GM18519 (cell line): ENCODE data around the gene ZFP14.

Experiments used
- ATAC-seq: cut with Tn5 transposase; IDR thresholded peaks from one replicate; pipeline ENCODE4 v1.9.1; 2021; ENCODE audit warnings: mild to moderate bottlenecking, moderate library complexity; ENCODE audit not compliant: unreplicated experiment, low FRiP score

Gene ZFP14

DNA sequence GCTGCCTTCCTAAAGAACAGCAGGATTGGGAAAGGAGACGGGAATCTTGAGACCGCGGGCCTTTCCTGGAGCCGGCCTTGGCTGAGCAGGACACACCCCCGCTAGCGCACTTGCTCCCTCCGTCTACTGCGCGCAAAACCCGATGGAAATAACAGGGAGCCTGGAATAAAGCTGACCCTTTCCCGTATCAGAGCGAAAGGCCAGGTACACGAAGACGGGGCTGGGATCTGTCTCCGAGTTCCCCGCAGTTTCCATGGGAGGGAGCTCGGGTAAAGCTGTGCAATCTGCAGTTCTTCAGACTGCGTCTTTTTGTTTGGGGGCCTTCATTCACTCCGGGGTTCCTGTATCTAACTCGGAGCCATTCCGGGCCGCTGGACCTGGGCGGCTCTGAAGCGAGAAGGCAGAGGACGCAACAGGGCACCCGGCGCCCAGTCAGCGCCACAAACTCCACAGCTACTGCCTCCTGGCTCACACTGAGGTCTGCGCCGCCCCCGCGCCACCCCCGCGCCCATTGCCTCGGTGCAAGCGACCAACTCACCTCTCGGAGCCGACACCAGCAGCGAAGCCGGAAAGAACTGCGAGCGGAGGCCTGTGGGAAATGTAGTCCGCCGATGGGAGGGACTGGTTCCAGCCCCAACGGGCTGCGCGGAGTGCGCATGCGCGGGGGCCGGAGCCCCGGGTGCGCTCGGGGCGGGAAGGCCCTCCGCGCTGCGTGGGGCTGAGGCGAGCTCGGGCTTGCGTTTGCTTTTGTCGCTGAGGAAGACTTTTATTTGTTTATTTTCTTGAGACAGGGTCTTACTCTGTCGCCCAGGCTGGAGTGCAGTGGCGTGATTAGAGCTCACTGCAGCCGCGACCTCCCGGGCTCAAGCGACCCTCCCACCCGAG, at the start of gene ZFP14:
Gene ZFP14 (minus strand): TSS at position 577 of the 885 bp plus-strand sequence. CDS start 11,309 bp downstream, outside the sequence.
- peak; percentile 87 for ATAC-seq

DNA sequence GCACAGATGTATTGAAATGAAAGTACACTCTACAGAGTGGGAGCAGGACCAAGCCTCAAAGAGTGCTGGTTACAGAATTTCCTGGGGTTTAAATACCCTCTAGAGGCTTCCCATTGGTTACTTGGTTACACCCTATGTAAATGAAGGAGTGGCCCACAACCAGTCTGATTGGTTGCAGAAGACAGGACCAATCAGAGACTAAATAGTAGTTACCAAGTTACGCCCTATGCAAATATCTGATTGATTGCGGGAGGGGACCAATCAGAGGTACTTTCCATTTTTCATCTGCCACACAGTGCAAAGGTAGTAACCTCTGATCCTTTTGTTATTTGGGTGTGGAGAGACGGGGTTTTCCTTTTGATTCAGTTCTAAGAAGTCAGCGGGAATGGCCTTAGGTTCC, 44.9 kb upstream of the ZFP14 start:
- ATAC-seq: no peak

DNA sequence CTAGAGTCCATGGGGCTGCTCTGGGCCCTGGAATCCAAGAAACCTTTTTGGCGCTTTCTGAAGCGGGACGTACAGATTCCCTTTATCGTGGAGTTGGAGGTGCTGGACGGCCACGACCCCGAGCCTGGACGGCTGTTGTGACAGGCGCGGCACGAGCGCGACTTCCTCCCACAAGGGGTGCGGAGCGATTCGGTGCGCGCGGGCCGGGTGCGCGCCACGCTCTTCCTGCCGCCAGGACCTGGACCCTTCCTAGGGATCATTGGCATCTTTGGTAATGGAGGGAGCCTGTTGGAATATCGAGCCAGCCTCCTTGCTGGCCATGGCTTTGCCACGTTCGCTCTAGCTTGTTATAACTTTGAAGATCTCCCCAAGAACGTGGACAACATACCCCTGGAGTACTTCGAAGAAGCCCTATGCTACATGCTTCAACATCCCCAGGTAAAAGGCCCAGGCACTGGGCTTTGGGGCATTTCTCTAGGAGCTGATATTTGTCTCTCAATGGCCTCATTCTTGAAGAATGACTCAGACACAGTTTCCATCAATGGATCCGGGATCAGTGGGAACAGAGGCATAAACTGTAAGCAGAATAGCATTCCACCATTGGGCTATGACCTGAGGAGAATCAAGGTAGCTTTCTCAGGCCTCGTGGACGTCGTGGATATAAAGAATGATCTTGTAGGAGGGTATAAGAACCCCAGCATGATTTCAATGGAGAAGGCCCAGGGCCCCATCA, 42.9 kb upstream of the ZFP14 start:
- ATAC-seq: no peak

DNA sequence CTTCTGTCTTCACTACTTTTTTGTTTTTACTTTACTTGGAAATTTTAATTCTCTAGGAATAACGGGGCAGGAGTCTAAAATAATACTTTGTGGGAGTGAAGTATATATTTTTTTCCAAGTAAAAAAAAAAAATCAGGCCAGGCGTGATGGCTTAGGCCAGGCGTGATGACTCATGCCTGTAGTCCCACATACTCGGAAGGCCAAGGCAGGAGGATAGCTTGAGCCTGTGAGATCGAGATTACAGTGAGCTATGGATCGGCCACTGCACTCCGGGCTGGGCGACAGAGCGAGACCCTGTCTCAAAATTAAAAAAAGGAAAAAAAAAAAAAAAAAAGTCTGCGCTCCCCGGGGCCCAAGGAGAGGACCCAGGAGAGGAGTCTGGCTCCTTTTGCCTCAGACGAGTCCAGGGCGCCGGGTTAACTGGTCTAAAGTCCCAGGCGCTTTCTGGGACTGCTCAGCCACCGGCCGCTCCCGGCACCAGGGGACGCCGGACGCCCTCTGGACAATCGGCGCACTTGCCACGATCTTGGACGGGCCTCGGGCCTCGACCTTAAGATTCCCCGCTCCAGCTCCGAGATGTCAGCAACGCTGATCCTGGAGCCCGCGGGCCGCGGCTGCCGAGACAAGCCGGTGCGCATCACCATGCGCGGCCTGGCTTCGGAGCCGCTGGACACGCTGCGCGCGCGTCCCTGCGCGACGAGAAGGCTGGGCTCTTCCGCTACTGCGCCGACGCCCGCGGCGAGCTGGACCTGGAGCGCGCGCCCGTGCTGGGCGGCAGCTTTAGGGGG, 42.2 kb upstream of the ZFP14 start:
- no peak for ATAC-seq

DNA sequence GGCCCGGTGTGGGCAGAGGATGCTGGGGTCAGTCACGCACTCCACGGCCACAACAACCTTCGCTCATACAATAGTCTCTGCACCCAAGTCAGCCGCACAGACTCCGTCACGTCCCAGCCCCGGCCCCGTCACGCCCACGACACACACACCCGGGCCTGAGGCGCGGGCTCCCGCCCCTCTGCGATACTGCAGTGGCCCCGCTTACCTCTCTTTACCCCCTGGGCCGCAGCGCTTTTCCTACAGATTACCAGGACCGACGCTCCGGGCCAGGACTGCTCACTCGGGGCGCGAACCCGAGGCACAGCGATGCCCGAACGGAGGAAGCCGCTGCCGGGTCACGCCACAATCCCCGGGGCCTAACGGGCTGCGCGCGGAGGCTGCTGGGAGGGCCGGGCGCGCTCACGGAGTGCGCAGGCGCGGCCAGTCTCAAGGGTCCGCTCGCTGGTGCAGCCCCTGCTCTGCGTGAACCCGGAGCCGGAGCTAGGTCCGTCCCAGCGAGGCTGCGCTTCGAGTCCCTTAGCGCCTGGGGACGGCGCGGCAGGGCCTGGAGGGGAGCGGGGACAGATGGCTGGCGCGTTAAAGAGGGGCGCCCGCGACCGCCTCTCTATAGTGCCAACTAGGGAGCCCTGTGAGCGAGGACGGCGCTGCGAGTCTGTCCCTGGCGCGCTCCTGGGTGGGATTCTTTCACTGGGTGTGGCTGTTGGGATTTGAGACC, 39.4 kb upstream of the ZFP14 start, which contains the start of gene ZFP82:
Gene ZFP82 (minus strand): TSS at position 358 of the 715 bp plus-strand sequence. CDS start 8,855 bp downstream, outside the sequence.
- peak; percentile 78 for ATAC-seq

DNA sequence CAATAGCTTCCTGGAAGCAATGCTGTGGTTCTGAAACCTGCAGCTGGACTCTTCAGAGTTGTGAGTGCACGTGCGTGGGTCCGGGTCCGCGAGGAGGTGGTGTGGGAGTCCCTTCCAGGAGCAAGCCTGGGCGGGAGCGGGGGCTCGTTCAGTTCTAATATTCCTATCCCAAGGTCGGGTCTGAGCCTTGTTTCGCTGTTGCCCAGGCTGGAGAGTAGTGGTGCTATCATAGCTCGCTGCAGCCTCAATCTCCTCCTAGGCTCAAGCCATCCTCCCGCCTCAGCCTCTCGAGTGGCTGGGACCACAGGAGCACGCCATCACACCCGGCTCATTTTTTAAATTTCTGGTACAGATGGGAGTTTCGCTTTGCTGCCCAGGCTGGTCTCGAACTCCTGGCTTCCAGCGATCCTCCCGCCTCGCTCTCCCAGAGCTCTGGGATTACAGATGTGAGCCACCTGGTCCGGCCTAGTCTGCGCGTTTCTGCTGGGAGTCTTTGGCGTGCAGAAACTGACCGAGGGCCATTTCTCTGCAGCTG, 38.8 kb upstream of the ZFP14 start:
- ATAC-seq: no peak

DNA sequence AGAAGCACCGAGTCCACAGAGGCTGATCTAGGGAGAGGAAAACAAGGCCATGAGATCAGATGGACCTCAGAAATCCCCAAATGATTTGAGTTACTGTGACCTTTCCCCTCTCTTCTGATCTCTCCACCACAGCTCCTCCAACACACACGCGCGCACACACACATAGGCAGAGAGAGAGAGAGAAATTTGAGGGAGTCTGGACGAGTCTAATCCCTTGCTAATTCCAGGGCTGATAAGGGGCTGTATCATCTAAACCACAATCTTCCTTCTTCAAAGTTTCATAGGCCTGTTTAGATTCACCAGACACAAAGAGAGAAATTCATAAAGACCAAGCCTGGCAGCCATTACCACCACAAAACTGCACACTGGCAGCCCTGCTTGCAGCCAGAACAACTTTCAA, 30.8 kb upstream of the ZFP14 start:
- no peak for ATAC-seq

DNA sequence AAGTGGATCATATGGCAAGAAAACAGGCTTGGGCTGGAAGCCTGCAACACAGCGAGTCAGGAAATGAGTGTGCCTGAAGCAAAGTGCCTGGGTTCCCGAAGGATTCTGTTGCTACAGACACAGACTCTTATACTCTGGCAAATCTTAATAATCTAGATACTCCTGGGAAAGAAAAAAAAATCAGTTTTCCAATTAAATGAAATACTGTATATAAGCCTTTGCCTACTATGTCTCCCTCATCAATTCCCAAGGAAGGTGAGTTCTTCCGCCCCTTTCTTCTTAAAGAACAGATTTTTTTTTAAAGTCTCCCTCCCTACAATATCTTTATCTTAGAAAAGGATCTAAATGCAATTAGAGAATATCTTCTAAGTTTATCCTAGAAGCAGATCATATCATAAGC, 29.1 kb upstream of the ZFP14 start:
- no peak for ATAC-seq

DNA sequence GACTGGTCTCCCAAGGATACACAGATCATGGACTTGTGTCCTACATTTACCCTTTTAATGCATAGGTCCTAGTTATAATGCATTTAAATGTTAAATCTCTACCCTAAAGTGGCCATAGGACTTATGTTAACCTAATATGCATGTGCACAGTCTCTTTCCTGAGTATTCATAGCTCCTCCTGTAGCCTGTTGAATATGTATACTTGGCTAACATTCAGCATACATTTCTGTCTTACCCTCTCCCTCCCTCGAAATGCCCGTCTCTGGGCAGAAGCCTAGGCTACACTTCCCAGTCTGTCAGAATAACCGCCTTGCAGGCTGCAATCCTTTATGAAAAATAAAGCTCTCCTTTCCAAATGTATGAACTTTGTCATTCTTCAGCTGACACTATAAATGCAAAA, 25.5 kb upstream of the ZFP14 start:
- ATAC-seq: no peak

DNA sequence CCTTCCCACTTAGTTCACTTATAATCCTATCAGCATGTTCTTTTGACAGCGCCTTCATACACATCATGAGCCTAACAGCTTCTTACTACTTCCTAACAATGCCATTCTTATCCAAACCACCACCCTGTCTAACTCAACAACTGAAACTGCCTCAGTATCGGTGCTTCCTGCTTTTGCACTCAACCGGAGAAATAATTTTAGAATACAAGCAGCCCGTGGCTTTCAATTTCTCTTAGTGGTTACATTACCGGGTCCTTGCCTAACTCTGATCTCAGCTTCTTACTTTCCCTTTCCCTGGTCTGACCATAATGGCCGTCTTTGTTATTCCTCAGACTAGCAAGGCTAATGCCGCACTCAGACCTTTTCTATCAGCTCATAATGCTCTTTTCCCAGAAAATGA, 22.5 kb upstream of the ZFP14 start:
- ATAC-seq: no peak

DNA sequence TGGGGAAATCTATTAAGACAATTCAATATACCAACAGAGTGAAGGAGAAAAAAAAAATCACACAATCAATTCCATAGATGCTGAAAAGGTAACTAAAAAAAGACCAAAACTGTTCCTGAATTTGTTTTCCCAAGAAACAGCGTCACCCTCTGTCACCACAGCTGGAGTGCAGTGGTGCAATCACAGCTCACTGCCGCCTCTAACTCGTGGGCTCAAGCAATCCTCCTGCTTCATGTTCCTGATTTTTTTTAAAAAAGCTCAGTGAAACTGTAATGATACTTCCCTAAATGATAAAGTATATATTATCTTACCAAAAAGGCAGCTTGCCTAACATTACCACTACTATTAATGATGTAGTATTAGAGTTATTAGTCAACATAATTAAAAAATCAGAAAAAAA, 19.6 kb upstream of the ZFP14 start:
- ATAC-seq: no peak

DNA sequence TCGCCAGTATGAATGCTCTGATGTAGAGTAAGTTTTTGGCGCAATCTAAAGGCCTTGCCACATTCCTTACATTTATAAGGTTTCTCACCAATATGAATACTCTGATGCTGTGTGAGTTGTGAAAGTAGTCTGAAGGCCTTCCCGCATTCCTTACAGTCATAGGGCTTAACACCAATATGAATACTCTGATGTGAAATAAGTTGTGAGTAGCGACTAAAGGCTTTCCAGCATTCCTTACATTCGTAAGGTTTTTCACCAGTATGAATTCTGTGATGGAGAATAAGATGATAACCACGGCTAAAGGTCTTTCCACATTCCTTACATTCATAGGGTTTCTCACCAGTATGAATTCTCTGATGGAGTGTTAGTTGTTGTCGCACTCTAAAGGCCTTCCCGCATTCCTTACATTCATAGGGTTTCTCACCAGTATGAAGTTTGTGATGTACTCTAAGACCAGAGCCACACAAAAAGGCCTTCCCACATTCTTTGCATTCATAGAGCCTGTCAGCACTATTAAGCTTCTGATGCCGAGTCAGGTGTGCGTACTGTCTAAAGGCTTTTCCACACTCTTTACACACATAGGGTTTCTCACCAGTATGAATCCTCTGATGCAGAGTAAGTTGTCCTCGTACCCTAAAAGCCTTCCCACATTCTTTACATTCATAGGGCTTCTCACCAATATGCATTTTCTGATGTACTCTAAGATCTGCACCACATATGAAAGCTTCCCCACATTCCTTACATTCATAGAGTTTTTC, 14.1 kb upstream of the ZFP14 start:
- no peak for ATAC-seq

DNA sequence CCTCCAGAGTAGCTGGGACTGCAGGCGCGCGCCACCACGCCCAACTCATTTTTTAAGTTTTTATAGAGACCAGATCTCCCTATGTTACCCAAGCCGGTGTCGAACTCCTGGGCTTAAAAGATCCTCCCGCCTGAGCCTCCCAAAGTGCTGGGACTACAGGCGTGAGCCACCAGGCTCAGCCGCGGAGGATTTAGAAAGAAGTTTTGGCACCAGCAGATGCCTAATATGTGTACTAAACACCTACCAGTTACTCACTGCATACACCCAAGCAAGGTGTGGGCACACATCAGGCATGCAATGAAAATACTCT, 464 bp upstream of the ZFP14 start:
- ATAC-seq: no peak

DNA sequence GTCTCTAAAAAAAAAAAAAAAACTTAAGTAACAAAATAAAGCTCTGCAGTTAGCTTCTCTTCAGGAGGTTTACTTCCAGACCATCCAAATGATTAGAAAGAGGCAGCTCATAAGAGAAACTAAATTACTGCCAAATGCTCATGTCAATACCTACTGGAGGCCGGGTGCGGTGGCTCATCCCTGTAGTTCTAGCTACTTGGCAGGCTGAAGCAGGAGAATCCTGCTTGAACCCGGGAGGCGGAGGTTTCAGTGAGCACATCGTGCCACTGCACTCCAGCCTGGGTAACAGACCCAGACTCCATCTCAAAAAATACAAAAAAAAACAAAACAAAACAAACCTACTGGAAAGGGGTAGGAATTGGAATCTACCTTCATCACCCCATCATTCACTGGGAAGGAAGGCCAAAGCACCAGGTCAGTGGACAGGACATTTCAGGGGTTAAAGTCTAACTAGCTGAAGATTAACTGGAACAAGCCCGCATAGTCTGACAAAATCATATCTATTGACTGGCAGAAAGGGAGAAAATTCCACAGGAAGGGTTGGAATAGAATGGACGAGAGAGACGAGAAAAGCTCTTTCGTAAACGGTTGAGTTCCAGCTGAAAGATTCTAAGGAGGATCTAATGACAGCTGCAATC, 1.3 kb downstream of the ZFP14 start:
- ATAC-seq: no peak

DNA sequence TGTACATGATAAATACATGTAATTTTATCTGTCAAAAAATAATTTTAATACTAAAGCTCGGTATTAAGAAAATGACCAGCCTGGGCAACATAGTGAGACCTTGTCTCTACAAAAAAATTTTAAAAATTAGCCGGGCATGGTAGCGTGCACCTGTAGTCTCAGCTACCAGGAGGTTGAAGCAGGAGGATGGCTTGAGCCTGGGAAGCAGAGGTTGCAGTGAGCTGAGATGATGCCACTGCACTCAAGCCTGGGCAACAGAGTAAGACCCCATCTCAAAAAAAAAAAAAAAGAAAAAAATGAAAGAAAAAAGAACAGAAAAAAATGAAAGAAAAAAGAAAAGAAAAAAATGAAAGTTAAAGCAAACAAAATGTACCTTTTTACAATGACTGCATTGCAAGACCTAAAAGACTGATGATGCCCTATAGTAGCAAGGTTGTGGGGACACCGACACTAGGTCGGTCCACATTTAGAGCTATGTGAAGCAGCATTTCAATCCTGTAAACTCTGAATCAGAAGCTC, 5.3 kb downstream of the ZFP14 start:
- ATAC-seq: no peak

DNA sequence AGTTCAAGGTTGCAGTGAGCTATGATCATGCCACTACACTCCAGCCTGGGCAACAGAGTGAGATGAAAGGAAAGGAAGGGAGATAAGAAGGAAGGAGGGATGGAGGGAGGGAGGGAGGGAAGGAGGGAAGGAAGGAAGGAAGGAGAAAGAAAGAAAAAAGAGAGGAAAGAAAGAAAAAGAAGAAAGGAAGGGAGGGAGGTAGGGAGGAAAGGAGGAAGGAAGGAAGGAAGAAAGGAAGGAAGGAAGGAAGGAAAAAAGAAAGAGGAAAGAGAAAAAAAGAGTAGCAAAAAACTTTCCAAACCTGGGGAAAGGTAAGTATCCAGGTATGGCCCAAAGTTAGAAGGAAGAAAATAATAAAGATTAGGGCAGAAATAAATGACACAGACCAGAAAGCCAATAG, 7.1 kb downstream of the ZFP14 start:
- ATAC-seq: no peak

DNA sequence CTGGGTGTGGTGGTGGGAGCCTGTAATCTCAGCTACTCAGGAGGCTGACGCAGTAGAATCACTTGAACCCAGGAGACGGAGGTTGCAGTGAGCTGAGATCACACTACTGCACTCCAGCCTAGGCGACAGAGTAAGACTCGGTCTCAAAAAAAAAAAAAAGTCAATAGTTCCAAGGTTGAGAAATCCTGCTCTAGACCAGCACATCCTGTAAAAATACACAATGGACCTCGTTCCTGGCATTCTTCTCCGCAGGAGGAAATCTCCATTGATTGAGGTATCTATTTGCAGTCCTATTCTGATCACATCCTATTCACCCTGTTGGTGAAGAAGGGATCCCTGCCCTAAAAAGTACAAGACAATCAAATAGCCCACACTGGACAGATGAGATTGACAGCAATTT, 15.2 kb downstream of the ZFP14 start:
- no peak for ATAC-seq

DNA sequence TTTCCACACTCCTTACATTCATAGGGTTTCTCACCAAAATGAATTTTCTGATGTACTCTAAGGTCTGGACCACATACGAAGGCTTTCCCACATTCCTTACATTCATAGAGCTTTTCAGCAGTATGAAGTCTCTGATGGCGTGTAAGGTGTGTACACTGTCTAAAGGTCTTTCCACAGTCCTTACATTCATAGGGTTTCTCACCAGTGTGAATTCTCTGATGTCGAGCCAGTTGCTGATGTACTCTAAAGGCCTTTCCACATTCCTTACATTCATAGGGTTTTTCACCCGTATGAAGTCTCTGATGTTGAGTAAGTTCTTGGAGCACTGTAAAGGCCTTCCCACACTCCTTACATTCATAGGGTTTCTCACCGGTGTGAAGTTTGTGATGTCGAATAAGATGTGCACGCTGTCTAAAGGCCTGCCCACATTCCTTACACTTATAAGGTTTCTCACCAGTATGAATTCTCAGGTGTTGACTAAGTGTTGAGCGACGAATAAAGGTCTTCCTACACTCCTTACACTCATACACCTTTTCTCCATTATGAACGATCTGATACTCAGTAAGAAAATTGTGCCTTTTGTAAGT, 38.1 kb downstream of the ZFP14 start:
- ATAC-seq: no peak
